K562 (cell line): ENCODE data around the gene BLOC1S4. TPM values are rescaled to one million over a fixed set of nuclear protein-coding genes. Genes with fewer than 3 reads are reported as not detected.

ENCODE experiments used
- ATF1 ChIP-seq, 2 experiments: fragments of 450-650 bp in 1 of 2; IDR thresholded peaks; 2 replicates each; pipeline ENCODE4 v1.6.1; 2016; ENCODE audit warnings: missing compliant biosample characterization in 1 of 2, missing genetic modification characterization in 1 of 2
- BRD4 ChIP-seq: fragments of 200-600 bp; sonication (generic); IDR thresholded peaks from 2 replicates; pipeline ENCODE4 v1.6.1; 2017; ENCODE audit warnings: inconsistent platforms
- BRF2 ChIP-seq: IDR thresholded peaks from 3 replicates; pipeline ENCODE4 v1.6.1; 2011; ENCODE audit warnings: borderline replicate concordance, mild to moderate bottlenecking; ENCODE audit not compliant: insufficient read length, insufficient read depth
- C11orf30 ChIP-seq: fragments of 450-650 bp; IDR thresholded peaks from 2 replicates; pipeline ENCODE4 v1.6.1; 2016; ENCODE audit warnings: low read depth, mild to moderate bottlenecking
- DPF2 ChIP-seq: fragments of 450-650 bp; IDR thresholded peaks from 2 replicates; pipeline ENCODE4 v1.6.1; 2016
- E2F6 ChIP-seq, 2 experiments: IDR thresholded peaks; 2 replicates each; pipeline ENCODE4 v1.6.1; 2011; ENCODE audit warnings: borderline replicate concordance in 1 of 2, control low read depth in 1 of 2, low read depth in 1 of 2, low read length in 1 of 2, mild to moderate bottlenecking in 1 of 2, mixed read lengths in 1 of 2, moderate library complexity in 1 of 2; ENCODE audit not compliant: insufficient read depth in 1 of 2, insufficient read length in 1 of 2, poor library complexity in 1 of 2, severe bottlenecking in 1 of 2; ENCODE audit errors: extremely low read depth in 1 of 2
- FOXP1 ChIP-seq: sonication (generic); formaldehyde crosslinking; IDR thresholded peaks from 2 replicates; pipeline ENCODE4 v1.8.0; 2022; ENCODE audit warnings: mild to moderate bottlenecking, missing genetic modification reagents
- MGA ChIP-seq: fragments of 450-650 bp; IDR thresholded peaks from 2 replicates; pipeline ENCODE4 v1.6.1; 2016; ENCODE audit warnings: mild to moderate bottlenecking, moderate library complexity
- MTA3 ChIP-seq: fragments of 450-650 bp; formaldehyde crosslinking; IDR thresholded peaks from 2 replicates; pipeline ENCODE4 v1.6.1; 2017; ENCODE audit warnings: mild to moderate bottlenecking, borderline replicate concordance
- POLR2G ChIP-seq: fragments of 200-400 bp; formaldehyde crosslinking; IDR thresholded peaks from 2 replicates; pipeline ENCODE4 v1.6.1; 2017; ENCODE audit warnings: low read depth, mild to moderate bottlenecking, antibody characterized with exemption, low read length, moderate library complexity
- XRCC5 ChIP-seq: fragments of 200-400 bp; formaldehyde crosslinking; IDR thresholded peaks from 2 replicates; pipeline ENCODE4 v1.6.1; 2017; ENCODE audit warnings: low read depth, mild to moderate bottlenecking, low read length
- ZNF12 ChIP-seq: sonication (generic); formaldehyde crosslinking; IDR thresholded peaks from 2 replicates; pipeline ENCODE4 v1.4.0; 2020; ENCODE audit warnings: mild to moderate bottlenecking, missing genetic modification reagents
- ZNF766 ChIP-seq: fragments of 200-800 bp; sonication (Bioruptor generic); conservative IDR thresholded peaks from 2 replicates; pipeline ENCODE4 v1.6.1; 2016; ENCODE audit warnings: missing genetic modification characterization, missing compliant biosample characterization
- polyA plus RNA-seq, 8 experiments: library from polyadenylated mRNA; depleted of rRNA in 4 of 8; stranded (reverse) in 5 of 8; unstranded in 3 of 8; fragments of >200 nt; fragmentation: Nextera tagmentation in 2 of 8; fragmentation: Illumina TruSeq in 1 of 8; extraction: Ambion mirVana in 2 of 8; extraction: Trizol in 1 of 8; gene quantifications; 2 replicates each; pipeline versions ENCODE4 v1.2.1 to v1.2.3, GENCODE V29; 2011 to 2014; ENCODE audit warnings: inconsistent platforms in 1 of 8, missing spikeins in 1 of 8
- total RNA-seq, 7 experiments: library from RNA; depleted of rRNA in 6 of 7; stranded (reverse); fragments of >200 nt in 6 of 7; fragmentation: Illumina TruSeq in 2 of 7; extraction: Trizol in 2 of 7; gene quantifications; 2 replicates each; pipeline versions ENCODE4 v1.2.1 to v1.2.3, GENCODE V29; 2011 to 2021; ENCODE audit warnings: low replicate concordance in 1 of 7

Gene BLOC1S4
- total and polyA plus RNA-seq, 9 of the 15 experiments (the other 6 are each of a cell fraction or from before 2014, with no cell fraction given): 3.1 to 31.6 (median 11.2) TPM

- peak; percentile 93 for TF ChIP-seq MGA
- 0 out of 2 replicates have a peak, but pooled peaks have one; percentile 83 for TF ChIP-seq FOXP1 (CRISPR knock-in tag)
- TF ChIP-seq ATF1 (CRISPR knock-in tag; IDR thresholded peaks at IDR 0.05): no peak
- TF ChIP-seq ATF1 (tag; IDR thresholded peaks at IDR 0.05): peak; percentile 54
- peak; percentile 77 for TF ChIP-seq DPF2
- 0 out of 2 replicates have a peak, but pooled peaks have one; percentile 37 for TF ChIP-seq BRD4
- 0 out of 2 replicates have a peak, but pooled peaks have one; percentile 17 for TF ChIP-seq ZNF766 (CRISPR knock-in tag)
- TF ChIP-seq ZNF12 (CRISPR knock-in tag): no peak
- peak; percentile 29; the same call in 1 of the 2 replicates for TF ChIP-seq MTA3
- no peak for TF ChIP-seq BRF2
- TF ChIP-seq C11orf30: peak; percentile 49; the same call in 1 of the 2 replicates
- TF ChIP-seq POLR2G: peak; percentile 62
- TF ChIP-seq XRCC5: 0 out of 2 replicates have a peak, but pooled peaks have one; percentile 57
- TF ChIP-seq E2F6 (IDR thresholded peaks at IDR 0.05; ENCODE audit: borderline replicate concordance in 1 of 2, extremely low read depth in 1 of 2, insufficient read depth in 1 of 2, insufficient read length in 1 of 2, low read depth in 1 of 2, low read length in 1 of 2, poor library complexity in 1 of 2, severe bottlenecking in 1 of 2): peak; percentile 64 to 73
Observed at GRCh38 chr4:6688879-6689505, 27.0 kb upstream of the BLOC1S4 start (continued).
